PFSK-1 (cell line): ENCODE measurements around the gene TUBB2A.

Experiments used
- POLR2AphosphoS5 ChIP-seq: IDR thresholded peaks from 2 replicates; pipeline ENCODE4 v1.6.1; 2012; ENCODE audit warnings: low read depth, mild to moderate bottlenecking, control low read depth, low read length, moderate library complexity
- SIN3A ChIP-seq: IDR thresholded peaks from 2 replicates; pipeline ENCODE4 v1.6.1; 2012; ENCODE audit warnings: mild to moderate bottlenecking, low read length, moderate library complexity, borderline replicate concordance; ENCODE audit not compliant: insufficient read depth
- TAF1 ChIP-seq: IDR thresholded peaks from 2 replicates; pipeline ENCODE4 v1.6.1; 2012; ENCODE audit warnings: low read length, control low read depth, borderline replicate concordance; ENCODE audit not compliant: insufficient read depth
- TF ChIP-seq, protein P1 (sequence below), 2 experiments: IDR thresholded peaks; 2 replicates each; pipeline versions ENCODE4 v1.6.1 to v1.8.0; 2011 to 2012; ENCODE audit warnings: low read depth in 2 of 2, low read length in 2 of 2, control low read depth in 1 of 2, inconsistent platforms in 1 of 2, mild to moderate bottlenecking in 1 of 2, moderate library complexity in 1 of 2; ENCODE audit not compliant: insufficient read depth in 1 of 2

DNA sequence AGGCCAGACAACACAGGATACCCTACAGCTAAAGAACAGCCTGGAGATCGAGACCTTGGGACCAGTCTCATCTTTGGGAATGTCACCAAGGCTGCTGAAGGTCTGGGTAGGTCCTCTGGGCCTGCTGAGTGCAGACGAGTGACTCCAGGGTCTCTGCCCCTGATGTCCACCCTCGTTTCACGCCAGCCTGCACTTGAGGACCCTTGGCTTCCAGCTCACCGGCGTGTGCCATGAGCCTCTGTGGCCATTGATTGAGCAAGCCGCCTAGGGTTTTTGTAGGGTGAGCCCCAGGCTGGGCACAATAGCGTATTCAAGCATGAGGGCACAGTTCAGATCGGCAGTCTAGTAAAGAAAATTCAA, 34.5 kb downstream of the TUBB2A start:
- TF ChIP-seq POLR2AphosphoS5 (no peak), SIN3A (no peak), TAF1 (no peak)
- TF ChIP-seq, protein P1, sequence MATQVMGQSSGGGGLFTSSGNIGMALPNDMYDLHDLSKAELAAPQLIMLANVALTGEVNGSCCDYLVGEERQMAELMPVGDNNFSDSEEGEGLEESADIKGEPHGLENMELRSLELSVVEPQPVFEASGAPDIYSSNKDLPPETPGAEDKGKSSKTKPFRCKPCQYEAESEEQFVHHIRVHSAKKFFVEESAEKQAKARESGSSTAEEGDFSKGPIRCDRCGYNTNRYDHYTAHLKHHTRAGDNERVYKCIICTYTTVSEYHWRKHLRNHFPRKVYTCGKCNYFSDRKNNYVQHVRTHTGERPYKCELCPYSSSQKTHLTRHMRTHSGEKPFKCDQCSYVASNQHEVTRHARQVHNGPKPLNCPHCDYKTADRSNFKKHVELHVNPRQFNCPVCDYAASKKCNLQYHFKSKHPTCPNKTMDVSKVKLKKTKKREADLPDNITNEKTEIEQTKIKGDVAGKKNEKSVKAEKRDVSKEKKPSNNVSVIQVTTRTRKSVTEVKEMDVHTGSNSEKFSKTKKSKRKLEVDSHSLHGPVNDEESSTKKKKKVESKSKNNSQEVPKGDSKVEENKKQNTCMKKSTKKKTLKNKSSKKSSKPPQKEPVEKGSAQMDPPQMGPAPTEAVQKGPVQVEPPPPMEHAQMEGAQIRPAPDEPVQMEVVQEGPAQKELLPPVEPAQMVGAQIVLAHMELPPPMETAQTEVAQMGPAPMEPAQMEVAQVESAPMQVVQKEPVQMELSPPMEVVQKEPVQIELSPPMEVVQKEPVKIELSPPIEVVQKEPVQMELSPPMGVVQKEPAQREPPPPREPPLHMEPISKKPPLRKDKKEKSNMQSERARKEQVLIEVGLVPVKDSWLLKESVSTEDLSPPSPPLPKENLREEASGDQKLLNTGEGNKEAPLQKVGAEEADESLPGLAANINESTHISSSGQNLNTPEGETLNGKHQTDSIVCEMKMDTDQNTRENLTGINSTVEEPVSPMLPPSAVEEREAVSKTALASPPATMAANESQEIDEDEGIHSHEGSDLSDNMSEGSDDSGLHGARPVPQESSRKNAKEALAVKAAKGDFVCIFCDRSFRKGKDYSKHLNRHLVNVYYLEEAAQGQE (IDR thresholded peaks at IDR 0.05; ENCODE audit: insufficient read depth in 1 of 2, low read depth in 2 of 2, low read length in 2 of 2) = no peak
